ENCODE measurements around the gene DOK6. TPM values are rescaled to one million over a fixed set of nuclear protein-coding genes. Genes with fewer than 3 reads are reported as not detected.

Gene DOK6
- total RNA-seq, 1 donor from 2014 or later, result 8.9 TPM

DNA sequence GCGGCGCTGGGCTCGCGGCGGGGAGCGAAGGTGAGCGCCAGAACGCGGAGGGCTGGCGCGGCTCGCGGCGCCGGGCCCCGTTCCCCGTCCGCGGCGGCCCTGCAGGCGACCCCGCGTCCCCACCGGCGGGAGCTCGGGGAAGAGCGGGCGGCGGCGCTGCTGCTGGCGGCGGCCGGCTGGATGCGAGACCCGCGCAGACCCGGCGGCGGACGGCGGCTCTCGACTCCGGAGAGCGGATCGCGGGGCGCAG is 213 bp downstream of the DOK6 start:
- H3K4me1 Mint-ChIP-seq (ENCODE audit: low read depth), result peaks cover 23% of the 10 kb centered on the region
- no peak overlapping the region for H3K27ac Mint-ChIP-seq (ENCODE audit: unreplicated experiment)
- H3K27me3 Mint-ChIP-seq (ENCODE audit: low read depth), result peaks cover 16% of the 10 kb centered on the region
- H3K9me3 Mint-ChIP-seq (ENCODE audit: low read depth), result peaks cover 6% of the 10 kb centered on the region
- DNase-seq (ENCODE audit: low spot score), result no peak
- peak overlapping the region; percentile 81 for H3K4me3 Mint-ChIP-seq (ENCODE audit: unreplicated experiment)
- H3K36me3 Mint-ChIP-seq (ENCODE audit: low read depth), result no peaks in the 10 kb centered on the region
- TF ChIP-seq, protein P1, sequence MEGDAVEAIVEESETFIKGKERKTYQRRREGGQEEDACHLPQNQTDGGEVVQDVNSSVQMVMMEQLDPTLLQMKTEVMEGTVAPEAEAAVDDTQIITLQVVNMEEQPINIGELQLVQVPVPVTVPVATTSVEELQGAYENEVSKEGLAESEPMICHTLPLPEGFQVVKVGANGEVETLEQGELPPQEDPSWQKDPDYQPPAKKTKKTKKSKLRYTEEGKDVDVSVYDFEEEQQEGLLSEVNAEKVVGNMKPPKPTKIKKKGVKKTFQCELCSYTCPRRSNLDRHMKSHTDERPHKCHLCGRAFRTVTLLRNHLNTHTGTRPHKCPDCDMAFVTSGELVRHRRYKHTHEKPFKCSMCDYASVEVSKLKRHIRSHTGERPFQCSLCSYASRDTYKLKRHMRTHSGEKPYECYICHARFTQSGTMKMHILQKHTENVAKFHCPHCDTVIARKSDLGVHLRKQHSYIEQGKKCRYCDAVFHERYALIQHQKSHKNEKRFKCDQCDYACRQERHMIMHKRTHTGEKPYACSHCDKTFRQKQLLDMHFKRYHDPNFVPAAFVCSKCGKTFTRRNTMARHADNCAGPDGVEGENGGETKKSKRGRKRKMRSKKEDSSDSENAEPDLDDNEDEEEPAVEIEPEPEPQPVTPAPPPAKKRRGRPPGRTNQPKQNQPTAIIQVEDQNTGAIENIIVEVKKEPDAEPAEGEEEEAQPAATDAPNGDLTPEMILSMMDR (IDR thresholded peaks at IDR 0.05), result no peak

DNA sequence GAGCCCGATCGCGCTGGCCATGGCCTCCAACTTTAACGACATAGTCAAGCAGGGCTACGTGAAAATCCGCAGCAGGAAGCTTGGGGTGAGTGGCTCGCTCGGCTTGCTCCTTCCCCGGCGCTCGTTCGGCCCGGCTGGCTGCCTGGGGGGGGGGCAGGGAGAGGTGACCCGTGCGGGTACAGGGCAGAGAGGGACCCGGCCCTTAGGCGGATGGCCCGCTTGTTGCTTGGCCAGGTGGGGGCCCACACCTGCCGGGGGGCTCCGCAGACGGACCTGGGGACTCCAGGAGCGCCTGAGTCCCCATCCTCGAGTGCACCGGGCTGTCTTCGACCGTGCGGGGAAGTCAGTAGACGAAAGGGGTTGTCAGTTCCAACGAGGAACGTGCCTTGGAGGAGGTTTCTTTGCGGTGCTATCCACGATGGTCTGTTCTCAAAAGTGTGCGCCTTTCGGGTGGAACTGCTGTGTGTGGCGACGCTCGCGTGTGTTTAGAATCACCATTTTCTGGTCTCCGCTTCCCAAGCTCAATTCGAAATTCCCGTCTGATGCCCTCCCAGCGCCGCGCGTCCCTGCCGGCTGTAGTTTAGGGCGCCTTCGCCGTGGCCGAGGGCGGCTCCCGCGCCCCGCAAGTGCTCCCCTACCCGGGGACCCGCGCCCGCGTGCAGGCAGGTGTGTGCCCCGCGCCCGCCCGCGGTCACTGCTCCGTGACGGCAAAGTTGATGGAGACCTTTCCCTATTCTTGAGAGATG is 711 bp downstream of the DOK6 start:
- no peaks in the 10 kb centered on the region for H3K36me3 Mint-ChIP-seq (ENCODE audit: low read depth)

DNA sequence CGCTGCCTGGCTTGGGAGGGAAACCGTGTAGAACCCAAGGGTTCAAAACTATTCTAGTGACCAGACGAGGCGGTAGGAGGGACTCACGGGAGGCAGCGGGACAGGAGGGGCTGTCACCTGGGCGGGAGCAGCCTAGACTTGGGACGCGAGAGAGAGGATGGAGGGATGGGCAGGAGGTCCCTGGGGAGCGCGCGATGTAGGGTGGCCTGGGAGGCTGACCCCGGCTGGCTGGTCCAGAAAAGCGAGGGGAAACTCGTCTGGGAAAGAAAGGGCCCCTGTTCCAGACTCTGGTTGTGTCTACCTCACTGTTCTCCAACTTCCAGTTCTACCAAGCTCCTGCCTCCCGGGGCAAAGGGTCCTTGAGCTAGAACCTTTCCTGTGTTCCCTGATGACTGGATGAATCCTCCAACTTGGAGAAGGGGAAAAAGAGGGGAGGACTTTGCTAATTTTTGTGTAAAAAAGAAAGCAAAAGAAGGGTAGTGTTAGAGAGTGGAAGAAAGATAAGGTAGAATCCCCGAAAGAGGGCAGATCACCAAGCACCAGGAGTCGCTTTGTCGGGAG is 1.4 kb downstream of the DOK6 start:
- H3K4me3 Mint-ChIP-seq (ENCODE audit: unreplicated experiment), result peak overlapping the region; percentile 81
- no peaks in the 10 kb centered on the region for H3K36me3 Mint-ChIP-seq (ENCODE audit: low read depth)
- peaks cover 23% of the 10 kb centered on the region for H3K4me1 Mint-ChIP-seq (ENCODE audit: low read depth)
- H3K9me3 Mint-ChIP-seq (ENCODE audit: low read depth), result peaks cover 3% of the 10 kb centered on the region
- no peak overlapping the region for H3K27ac Mint-ChIP-seq (ENCODE audit: unreplicated experiment)
- TF ChIP-seq, protein P1 (IDR thresholded peaks at IDR 0.05), result no peak
- H3K27me3 Mint-ChIP-seq (ENCODE audit: low read depth), result peaks cover 16% of the 10 kb centered on the region
- no peak for DNase-seq (ENCODE audit: low spot score)

More for the DNA sequence above, 711 bp downstream of the DOK6 start:
- peaks cover 4% of the 10 kb centered on the region for H3K9me3 Mint-ChIP-seq (ENCODE audit: low read depth)
- TF ChIP-seq, protein P1 (IDR thresholded peaks at IDR 0.05), result no peak
- H3K27ac Mint-ChIP-seq (ENCODE audit: unreplicated experiment), result peak overlapping the region; percentile 51
- peaks cover 16% of the 10 kb centered on the region for H3K27me3 Mint-ChIP-seq (ENCODE audit: low read depth)
- H3K4me3 Mint-ChIP-seq (ENCODE audit: unreplicated experiment), result peak overlapping the region; percentile 81
- DNase-seq (ENCODE audit: low spot score), result no peak
- H3K4me1 Mint-ChIP-seq (ENCODE audit: low read depth), result peaks cover 23% of the 10 kb centered on the region

DNA sequence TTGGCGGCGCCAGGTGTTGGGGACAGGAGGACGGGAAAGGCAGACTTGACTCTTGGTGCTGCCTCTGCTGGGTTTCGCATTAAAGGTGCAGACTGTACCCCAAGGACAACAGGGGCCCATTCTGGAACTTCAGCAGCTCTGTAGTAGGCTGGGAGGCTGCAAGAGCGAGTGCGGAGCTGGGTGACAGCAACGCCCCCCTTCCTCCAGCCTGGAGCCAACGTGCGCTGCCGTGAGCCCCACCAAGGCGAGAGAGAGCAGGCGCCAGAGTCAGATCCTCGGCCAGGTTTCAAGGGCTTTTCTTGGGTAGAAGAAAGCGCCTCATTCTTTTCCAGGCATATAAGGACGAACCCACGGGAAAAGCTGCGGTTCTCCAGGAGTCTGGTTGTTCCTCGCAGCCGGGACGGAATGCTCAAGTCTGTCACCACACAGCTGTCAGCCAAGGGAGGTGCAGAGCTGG is 1.9 kb downstream of the DOK6 start:
- DNase-seq (ENCODE audit: low spot score), result no peak
- Mint-ChIP-seq H3K9me3 (ENCODE audit: low read depth) (no peaks in the 10 kb centered on the region), H3K4me3 (ENCODE audit: unreplicated experiment) (peak overlapping the region; percentile 81), H3K27ac (ENCODE audit: unreplicated experiment) (no peak overlapping the region), H3K4me1 (ENCODE audit: low read depth) (peaks cover 23% of the 10 kb centered on the region), H3K27me3 (ENCODE audit: low read depth) (peaks cover 16% of the 10 kb centered on the region), H3K36me3 (ENCODE audit: low read depth) (no peaks in the 10 kb centered on the region)
- TF ChIP-seq, protein P1 (IDR thresholded peaks at IDR 0.05), result no peak

DNA sequence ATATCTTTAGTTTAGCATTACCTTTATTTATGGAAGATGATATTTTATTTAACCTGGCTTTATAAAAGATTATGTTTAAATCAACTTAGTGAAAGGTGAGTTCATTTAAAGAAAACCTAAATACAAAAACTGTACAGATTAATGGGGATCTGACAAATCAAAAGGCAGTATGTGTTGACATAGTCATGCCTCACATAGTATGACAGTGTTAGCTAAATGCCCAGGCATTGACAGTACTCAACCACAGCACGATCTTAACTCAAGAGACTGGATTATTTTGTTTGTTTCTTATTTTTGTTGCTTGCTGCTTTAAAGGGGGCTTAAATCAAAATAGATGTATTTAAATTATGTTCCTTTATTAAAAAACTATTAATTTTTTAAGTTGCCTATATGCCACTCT is 7.8 kb downstream of the DOK6 start:
- Mint-ChIP-seq H3K4me1 (ENCODE audit: low read depth) (no peaks in the 10 kb centered on the region), H3K36me3 (ENCODE audit: low read depth) (no peaks in the 10 kb centered on the region), H3K9me3 (ENCODE audit: low read depth) (no peaks in the 10 kb centered on the region), H3K4me3 (ENCODE audit: unreplicated experiment) (no peak overlapping the region), H3K27me3 (ENCODE audit: low read depth) (peaks cover 12% of the 10 kb centered on the region), H3K27ac (ENCODE audit: unreplicated experiment) (no peak overlapping the region)
- no peak for DNase-seq (ENCODE audit: low spot score)
- TF ChIP-seq, protein P1 (IDR thresholded peaks at IDR 0.05), result no peak

Measured in chondrocyte (in vitro differentiated cells).